GM12874 (cell line): Measurements from ENCODE around the gene NCK1.

Experiments
- CTCF ChIP-seq: IDR thresholded peaks from 2 replicates; pipeline ENCODE4 v1.5.1; 2011; ENCODE audit warnings: low read depth, mild to moderate bottlenecking, control low read depth, low read length, moderate library complexity; ENCODE audit not compliant: insufficient read depth

NCK1 gene

DNA sequence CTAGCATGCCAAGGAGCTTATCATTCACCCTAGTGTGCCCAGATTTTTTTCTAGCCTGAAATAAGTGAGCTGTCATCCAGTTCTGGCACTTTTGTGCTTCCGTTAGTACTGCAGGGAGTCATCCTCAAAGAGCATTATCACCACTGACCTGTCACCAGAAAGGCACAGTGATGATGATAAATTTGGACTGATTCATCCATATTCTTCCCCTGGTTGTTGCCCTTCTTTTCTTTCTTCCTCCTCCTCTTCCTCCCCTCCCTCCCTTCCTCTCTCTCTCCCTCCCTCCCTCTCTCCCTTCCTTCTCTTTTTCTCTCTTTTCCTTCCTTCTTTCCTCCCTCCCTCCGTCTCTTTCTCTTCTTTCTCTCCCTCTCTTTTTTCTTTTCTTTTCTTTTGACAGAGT is 21.8 kb upstream of the NCK1 start:
- no peak for TF ChIP-seq CTCF

- TF ChIP-seq CTCF = no peak
Measured at GRCh38 chr3:136842294-136842693, 19.7 kb upstream of the NCK1 start.

GRCh38 chr3:136844724-136845123 is 17.3 kb upstream of the NCK1 start:
- TF ChIP-seq CTCF = no peak

- TF ChIP-seq CTCF = no peak
Measured at GRCh38 chr3:136852180-136852579, 9.8 kb upstream of the NCK1 start.

- no peak for TF ChIP-seq CTCF
Measured at GRCh38 chr3:136856665-136857064, 5.3 kb upstream of the NCK1 start.

DNA sequence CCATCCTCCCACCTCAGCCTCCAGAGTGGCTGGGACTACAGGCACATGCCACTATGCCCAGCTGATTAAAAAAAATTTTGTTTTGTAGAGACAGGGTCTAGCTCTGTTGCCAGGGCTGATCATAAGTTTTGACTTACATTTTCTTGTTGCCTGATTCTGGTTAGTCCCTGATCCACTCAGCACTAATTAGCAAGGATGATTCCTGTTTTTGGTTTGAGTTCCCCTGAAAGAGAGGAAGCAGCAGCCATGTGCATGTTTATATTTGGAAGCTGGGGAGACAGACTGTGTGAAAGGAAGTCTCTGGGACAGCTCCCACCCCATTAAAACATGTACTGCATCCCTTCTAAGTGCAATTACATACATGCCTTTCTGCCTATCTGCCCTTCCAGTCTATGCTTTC is 3.6 kb upstream of the NCK1 start:
- no peak for TF ChIP-seq CTCF

DNA sequence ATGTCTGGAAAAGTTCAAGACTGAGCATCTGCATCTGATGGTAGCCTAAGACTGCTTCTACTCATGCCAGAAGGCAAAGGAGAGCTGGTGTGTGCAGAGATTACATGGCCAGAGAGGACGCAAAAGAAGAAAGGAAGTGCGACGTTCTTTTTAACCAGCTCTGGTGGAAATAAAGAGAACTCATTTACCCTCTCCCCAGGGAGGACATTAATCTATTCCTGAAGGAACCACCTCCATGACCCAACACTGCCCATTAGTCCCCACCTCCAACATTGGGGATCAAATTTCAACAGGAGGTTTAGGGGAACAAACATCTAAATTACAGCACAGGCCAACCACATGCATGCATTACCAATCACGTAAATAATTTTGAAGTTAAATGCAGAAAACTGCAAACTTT is 1.5 kb upstream of the NCK1 start:
- TF ChIP-seq CTCF = no peak
